ENCODE measurements around the gene GRK1. TPM values are rescaled to one million over a fixed set of nuclear protein-coding genes. Genes with fewer than 3 reads are reported as not detected.

GRK1 gene
- total RNA-seq, 1 experiment from 2014 or later: not detected

DNA sequence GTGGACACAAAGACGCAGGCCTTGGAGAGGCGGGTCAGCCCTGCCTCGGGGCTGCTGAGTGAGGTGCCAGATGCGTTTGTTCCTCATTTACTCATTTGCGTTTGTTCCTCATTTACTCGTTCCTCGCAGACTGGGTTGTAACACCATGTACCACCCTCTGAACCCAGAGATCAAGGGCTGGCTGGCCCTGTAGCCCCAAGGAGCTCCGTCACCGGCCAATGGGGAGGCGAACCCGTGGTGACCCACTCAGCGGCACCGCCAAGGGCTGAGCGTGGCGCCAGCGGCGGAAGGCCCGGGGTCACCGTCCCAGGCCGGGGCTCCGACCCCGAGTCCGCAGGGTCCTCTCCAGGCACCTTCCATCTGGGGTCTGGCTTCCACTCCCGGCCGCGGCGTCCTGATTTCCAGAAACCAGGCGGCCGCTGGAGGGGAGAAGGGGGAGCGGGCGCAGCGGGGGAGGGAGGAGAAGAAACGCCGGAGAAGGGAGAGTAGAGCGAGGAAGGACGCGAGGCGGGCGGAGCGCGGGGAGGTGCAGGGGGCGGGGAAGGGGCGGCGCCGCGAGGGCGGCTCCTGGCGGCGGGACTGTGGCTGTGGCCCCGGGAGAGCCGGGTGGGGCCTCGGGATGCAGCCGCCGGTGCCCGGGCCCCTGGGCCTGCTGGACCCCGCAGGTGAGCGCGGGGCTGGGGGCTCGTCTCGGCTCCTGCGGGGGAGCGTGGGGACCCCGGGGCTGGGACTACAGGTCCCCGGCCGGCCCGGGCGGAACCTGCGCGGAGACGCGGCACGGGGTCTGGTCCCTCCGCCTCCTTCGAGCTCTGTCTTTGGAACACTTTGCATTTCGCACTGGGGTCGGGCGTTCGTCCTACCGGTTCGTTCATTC lies 91.9 kb downstream of the GRK1 start, which contains the start of gene TMEM255B:
Gene TMEM255B, plus strand, starts transcription at position 576 of the 874 bp plus-strand sequence. Its CDS starts 44 bp downstream, at position 620.
- no peak for DNase-seq (ENCODE audit: low spot score)

GRCh38 chr13:113759525-113760137 lies 92.6 kb downstream of the GRK1 start:
- DNase-seq (ENCODE audit: low spot score): no peak

- no peak for DNase-seq (ENCODE audit: low spot score)
These were observed 94.1 kb downstream of the GRK1 start for GRCh38 chr13:113761136-113761535.

DNA sequence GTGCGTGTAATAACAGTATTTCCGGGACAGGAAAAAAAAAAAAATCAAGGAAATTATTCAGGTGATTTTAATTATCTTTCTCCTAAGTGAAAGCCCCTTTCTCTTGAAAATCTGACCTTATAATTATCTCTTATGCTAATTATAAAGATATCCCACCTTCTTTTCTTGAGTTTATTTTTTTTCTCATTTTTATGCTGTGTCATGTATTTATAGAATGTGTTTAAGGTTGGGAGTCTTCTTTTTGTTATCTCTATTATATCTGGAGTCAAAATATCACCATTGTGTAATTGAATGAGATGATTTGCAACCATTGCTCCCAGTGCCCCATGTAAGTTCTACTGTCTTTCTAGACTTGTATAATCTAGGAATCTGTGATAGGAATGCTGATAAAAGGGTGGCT lies 95.1 kb downstream of the GRK1 start:
- no peak for DNase-seq (ENCODE audit: low spot score)

GRCh38 chr13:113762538-113762937 lies 95.5 kb downstream of the GRK1 start:
- DNase-seq (ENCODE audit: low spot score): no peak

GRCh38 chr13:113763254-113763653 lies 96.2 kb downstream of the GRK1 start:
- DNase-seq (ENCODE audit: low spot score): no peak

DNA sequence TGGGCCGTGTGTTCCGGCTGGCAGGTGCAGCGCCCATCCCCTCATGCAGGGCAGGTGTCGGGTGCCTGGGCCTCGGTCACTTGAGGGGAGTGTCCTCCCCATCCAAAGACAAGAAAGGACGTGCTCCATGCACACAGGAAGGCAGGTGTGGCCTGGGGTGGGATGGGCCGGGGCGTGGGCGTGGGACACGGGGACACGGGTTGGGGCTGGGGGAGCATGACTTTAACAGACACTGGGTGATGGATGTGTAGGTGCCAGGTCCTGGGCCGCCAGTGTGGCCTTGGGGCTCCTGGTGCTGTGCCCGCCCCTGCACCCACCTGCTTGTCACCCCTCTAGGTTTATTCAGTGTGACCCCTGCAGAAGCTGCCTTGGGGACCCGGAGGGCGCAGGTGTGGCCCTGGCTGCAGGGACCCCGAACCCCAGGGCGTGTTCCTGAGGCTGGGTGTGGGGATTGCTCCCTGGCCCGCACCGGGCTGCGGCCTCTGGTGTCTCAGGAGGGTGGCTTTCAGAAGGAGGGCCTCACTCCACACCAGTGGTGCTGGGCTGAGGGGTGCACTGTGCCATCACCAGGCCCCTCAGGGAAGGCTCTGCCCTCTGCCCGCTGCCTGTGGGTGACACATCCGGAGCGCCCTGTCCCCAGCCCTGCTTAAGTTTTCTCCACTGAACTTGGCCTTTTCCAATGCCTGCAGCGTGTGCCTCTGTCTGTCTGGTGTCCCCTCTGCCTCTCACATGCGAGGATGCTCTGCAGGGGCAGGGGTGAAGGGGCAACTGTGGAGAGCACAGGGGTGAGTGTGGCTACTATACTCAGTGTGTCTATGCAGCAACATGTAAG lies 97.2 kb downstream of the GRK1 start:
- DNase-seq (ENCODE audit: low spot score): no peak

DNA sequence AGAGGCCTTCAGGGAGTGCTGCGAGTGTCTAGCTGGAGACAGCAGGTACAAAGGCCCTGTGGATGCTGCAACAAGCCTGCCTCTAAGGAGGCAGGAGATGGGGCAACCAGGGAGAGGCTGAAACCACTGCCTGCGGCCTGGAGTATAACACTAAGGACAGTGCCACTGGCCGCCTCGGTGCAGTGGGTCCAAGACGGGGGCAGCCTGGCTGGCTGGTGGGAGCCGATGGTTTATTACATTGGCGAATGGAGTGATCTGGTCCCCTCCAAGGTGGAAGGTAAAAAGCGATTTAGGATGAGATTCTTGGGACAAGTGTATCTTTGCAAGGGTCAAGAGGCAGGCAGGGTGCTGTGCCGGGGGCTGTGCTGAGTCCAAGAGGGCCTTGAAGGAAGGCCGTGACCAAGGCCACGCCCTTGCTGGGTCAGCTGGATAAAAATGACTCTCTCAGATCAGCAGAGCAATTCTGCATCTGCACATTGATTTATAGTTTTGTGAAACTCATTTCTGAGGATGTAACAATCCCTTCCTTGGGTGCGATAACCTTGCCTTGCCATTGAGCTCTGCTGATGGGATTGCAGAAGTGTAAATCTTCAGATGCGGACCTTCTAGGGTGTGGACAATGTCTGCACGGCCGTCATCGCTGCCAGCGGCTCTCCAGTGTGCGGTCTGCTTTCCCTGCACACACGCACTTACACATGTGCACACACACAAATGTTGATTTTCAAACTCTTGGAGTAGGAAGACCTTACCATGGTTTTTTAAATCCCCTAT lies 98.0 kb downstream of the GRK1 start:
- DNase-seq (ENCODE audit: low spot score): no peak

- no peak for DNase-seq (ENCODE audit: low spot score)
These were observed 98.5 kb downstream of the GRK1 start for GRCh38 chr13:113765564-113765910.

DNA sequence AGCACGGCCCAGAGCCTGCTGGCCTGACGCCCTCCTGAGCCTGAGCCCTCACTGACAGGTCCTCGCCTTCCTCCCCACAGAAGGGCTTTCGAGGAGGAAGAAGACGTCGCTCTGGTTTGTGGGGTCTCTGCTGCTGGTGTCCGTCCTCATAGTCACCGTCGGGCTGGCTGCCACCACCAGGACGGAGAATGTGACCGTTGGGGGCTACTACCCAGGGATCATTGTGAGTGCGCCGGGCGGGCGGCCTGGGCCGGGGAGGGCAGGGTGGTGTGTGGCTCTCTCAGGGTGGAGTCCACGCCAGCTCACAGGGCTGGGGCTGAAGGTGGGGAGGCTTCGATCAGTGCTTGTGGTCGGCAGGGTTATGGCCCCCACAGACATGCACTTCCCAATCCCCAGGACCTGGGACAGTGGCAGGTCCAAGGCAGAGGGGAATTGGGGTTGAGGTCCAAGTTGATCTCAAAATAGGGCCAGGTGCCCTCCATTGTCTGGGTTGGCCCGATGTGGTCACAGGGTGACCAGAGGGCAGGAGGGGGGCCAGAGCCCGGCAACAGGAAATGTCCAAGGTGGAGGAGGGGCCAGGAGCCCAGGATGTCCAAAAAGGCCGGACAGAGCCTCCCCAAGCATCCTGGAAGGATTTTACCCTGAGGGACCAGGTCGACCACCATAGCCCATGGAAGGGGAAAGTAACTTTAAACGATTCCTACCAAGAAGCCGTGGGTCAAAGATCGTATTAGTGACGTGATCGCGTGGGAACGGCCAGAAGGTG lies 99.2 kb downstream of the GRK1 start:
- no peak for DNase-seq (ENCODE audit: low spot score)

DNA sequence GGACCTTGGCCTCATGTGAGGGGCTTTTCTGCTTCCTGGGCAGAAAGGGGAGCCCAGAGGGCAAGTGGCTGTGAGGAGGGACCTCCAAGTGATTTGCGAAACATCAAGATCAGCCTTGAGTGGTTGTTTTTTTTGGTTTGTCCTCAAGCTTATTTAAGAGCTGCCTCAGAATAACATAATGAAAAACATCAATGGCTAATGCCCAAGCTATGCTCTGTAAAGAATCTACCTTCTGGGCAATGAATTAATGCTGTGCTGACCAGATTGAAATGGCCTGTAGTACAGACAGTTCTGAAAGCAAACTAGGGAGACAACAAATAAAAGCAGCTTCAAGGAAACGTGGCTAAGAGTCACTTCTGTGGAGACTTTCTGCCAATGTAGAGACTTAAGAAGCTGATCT lies 100.3 kb downstream of the GRK1 start:
- DNase-seq (ENCODE audit: low spot score): no peak

DNA sequence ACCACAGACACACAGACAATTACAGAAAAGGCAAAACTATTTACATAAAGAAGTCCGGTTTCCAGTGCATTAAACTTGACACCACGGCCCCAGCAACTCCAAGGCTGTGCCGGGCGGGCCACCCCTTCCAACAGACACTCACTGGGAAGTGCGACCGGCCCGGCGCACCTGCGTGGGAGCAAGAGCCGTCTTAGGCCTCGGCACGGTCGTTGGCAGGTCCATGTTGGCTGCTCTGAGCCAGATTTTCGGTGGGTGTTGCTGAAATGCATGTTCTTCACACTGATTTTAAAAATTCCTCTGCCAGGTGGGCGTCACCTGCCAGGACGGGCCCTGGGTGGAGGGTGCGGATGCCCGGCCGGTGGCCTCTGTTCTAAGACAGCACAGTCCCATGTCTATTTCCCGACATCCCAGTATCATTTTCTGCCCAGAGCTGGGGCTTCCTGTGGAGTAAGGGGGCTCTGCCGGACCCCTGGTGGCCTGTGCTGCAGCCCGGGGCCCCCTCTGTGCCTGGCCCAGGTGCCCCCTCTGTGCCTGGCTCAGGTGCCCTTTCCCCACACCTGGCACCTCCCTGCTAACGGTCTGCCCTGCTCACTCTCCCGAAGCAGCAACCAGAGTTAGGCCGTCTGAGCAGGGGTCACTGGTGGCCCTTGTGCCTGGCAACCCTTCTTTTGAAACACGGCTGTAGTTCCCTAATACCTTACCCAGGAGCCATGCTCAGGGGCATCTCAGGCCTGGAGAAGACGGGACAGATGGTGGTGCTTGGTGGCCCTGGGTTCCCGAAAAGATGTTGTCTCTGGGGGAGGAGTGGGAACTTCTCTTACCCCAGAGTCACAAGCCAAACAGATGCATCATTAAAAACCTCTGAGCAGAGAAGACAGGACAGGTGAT lies 101.2 kb downstream of the GRK1 start:
- no peak for DNase-seq (ENCODE audit: low spot score)

DNA sequence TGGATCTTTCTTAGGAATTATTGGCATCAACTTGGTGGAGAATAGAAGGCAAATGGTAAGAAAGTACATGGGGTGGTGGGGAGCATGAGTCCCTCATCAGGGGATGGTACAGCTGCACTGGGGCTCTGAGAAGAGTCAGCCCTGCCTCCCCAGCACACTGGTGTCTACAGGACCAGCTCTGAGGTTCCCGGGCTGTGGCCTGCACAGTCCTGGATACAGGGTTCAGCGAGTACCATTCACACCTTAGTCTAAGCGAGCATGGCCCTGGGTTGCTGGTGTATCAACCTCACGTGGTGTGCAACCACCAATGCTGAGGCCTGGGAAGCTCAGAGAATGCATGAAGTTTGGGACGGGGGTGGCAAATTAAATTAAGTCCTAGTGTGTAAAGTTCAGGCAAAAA lies 102.1 kb downstream of the GRK1 start:
- DNase-seq (ENCODE audit: low spot score): no peak

DNA sequence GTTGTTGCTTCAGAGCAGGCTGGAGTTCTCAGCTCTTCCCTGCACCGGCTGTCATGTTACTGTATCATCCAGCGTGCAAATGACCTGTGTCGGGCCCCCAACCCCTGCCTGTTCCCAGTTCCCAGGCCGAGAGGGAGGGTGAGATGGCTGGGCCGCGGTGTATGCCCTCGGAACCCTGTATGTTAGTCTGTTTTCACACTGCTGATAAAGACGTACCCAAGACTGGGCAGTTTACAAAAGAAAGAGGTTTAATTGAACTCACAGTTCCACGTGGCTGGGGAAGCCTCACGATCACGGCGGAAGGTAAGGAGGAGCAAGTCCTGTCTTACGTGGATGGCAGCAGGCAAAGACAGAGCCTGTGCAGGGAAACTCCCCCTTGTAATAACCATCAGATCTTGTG lies 102.9 kb downstream of the GRK1 start:
- no peak for DNase-seq (ENCODE audit: low spot score)

- no peak for DNase-seq (ENCODE audit: low spot score)
These were observed 103.4 kb downstream of the GRK1 start for GRCh38 chr13:113770441-113770840.

GRCh38 chr13:113770937-113771336 lies 103.9 kb downstream of the GRK1 start:
- no peak for DNase-seq (ENCODE audit: low spot score)

- no peak for DNase-seq (ENCODE audit: low spot score)
These were observed 104.8 kb downstream of the GRK1 start for GRCh38 chr13:113771709-113772331.

DNA sequence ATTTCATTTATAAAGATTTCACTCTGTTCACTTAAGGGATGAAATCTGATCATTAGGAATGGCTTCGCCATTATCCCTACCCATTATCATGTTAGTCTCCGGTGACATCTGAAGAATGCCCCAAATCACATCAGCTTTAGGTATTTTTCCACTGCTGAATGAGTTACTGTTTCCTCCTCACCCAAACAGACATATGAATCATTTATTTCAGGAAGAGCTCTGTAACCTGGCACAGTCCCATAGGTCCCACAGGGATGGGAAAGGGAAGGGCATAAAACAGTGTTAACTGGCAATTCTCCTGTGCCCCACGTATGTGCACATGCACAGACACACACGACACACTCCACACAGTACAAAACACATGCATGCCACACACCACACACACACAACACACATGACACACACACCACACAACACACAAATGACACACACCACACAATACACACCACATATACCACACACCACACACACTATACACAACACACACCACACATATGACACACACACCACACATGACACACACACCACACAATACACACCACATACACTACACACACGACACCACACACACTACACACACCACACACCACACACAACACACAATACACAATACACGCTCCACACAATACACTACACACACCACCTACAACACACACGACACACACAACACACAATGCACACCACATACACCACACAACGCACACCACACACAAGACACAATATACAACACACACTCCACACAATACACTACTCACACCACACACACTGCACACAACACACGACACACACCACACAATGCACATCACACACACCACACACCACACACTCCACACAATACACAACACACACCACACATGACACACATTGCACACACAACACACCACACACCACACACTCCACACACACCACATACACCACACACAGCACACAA lies 107.4 kb downstream of the GRK1 start:
- DNase-seq (ENCODE audit: low spot score): no peak
